ENCODE data around the gene DTX4. TPM values are rescaled to one million over a fixed set of nuclear protein-coding genes. Genes with fewer than 3 reads are reported as not detected.

DTX4 gene
- polyA plus RNA-seq, 1 of the 3 experiments (the other 2 are of a cell fraction) = 0.05 TPM

GRCh38 chr11:59145534-59145933 is 26.4 kb upstream of the DTX4 start:
- CTCF ChIA-PET = interaction anchor here (1.5 to 5.9 kb wide), 4 partner anchors 10 to 92 kb away, joined by 3 to 62 read pairs (median 24); partner anchors contain the start of gene DTX4
- Histone ChIP-seq H3K9ac (no peak overlapping the region), H3K9me2 (no peaks in the 10 kb centered on the region), H3K27ac (ENCODE audit: low read depth in 2 of 2, low read length in 1 of 2) (no peak overlapping the region), H3K36me3 (replicated peaks in 1 of 2; ENCODE audit: control insufficient read depth in 1 of 2, insufficient read depth in 2 of 2, low read length in 1 of 2) (peaks cover 0 to 4% of the 10 kb centered on the region in 2 experiments), H3K4me1 (ENCODE audit: control insufficient read depth in 1 of 2, insufficient read depth in 2 of 2, low read depth in 1 of 2, low read length in 1 of 2) (peaks cover 2 to 4% of the 10 kb centered on the region in 2 experiments; a peak in 2 of 4 replicates), H4K20me1 (ENCODE audit: insufficient read depth) (no peaks in the 10 kb centered on the region), H3K9me3 (no peaks in the 10 kb centered on the region), H3K4me2 (peak overlapping the region; percentile 71), H3K79me2 (ENCODE audit: insufficient read depth) (no peaks in the 10 kb centered on the region; the same call in 1 of the 2 replicates), H3K27me3 (ENCODE audit: insufficient read depth) (no peaks in the 10 kb centered on the region), H3K4me3 (ENCODE audit: low read depth in 2 of 2, low read length in 1 of 2) (peak overlapping the region in 1 of 2 experiments; percentile 49; a peak in 2 of 4 replicates), H3F3A (replicated peaks; ENCODE audit: insufficient read depth) (peaks cover 20% of the 10 kb centered on the region), H2AFZ (ENCODE audit: low read depth) (peak overlapping the region; percentile 75; the same call in 1 of the 2 replicates)
- WGBS (ENCODE audit: low lambda C conversion rate) = 67% methylated on average over 4 of the region's 4 CpGs
- POLR2A ChIA-PET = no interaction called here
- TF ChIP-seq USF2 (IDR thresholded peaks at IDR 0.05; ENCODE audit: borderline replicate concordance, low read depth, low read length) (no peak), FOXM1 (IDR thresholded peaks at IDR 0.05; ENCODE audit: low read depth) (no peak)
- no peak for DNase-seq

GRCh38 chr11:59151761-59152160 is 20.2 kb upstream of the DTX4 start:
- Histone ChIP-seq H4K20me1 (ENCODE audit: insufficient read depth) (no peaks in the 10 kb centered on the region), H3K9me2 (no peaks in the 10 kb centered on the region), H3K4me2 (no peak overlapping the region), H3K79me2 (ENCODE audit: insufficient read depth) (no peaks in the 10 kb centered on the region), H3K9ac (no peak overlapping the region), H3K4me1 (ENCODE audit: control insufficient read depth in 1 of 2, insufficient read depth in 2 of 2, low read depth in 1 of 2, low read length in 1 of 2) (no peaks in the 10 kb centered on the region), H3K4me3 (ENCODE audit: low read depth in 2 of 2, low read length in 1 of 2) (no peak overlapping the region), H3K9me3 (no peaks in the 10 kb centered on the region), H3F3A (replicated peaks; ENCODE audit: insufficient read depth) (no peaks in the 10 kb centered on the region), H2AFZ (ENCODE audit: low read depth) (no peak overlapping the region), H3K27me3 (ENCODE audit: insufficient read depth) (no peaks in the 10 kb centered on the region), H3K27ac (ENCODE audit: low read depth in 2 of 2, low read length in 1 of 2) (no peak overlapping the region), H3K36me3 (replicated peaks in 1 of 2; ENCODE audit: control insufficient read depth in 1 of 2, insufficient read depth in 2 of 2, low read length in 1 of 2) (peaks cover 0 to 4% of the 10 kb centered on the region in 2 experiments)
- no peak for DNase-seq
- POLR2A ChIA-PET = no interaction called here
- 68% methylated on average over 1 of the region's 1 CpG for WGBS (ENCODE audit: low lambda C conversion rate)
- no peak for TF ChIP-seq MXI1 (IDR thresholded peaks at IDR 0.05; ENCODE audit: low read depth, low read length)
- no peak for TF ChIP-seq SMC3 (IDR thresholded peaks at IDR 0.05; ENCODE audit: low read depth, low read length)
- TF ChIP-seq IRF3 (IDR thresholded peaks at IDR 0.05; ENCODE audit: low read depth, low read length) = no peak
- TF ChIP-seq RCOR1 (IDR thresholded peaks at IDR 0.05; ENCODE audit: low read length) = no peak
- no peak for TF ChIP-seq SIN3A (IDR thresholded peaks at IDR 0.05; ENCODE audit: borderline replicate concordance, low read depth, low read length)
- TF ChIP-seq NRF1 (IDR thresholded peaks at IDR 0.05; ENCODE audit: low read depth, low read length) = no peak
- TF ChIP-seq ELF1 (IDR thresholded peaks at IDR 0.05) = no peak
- no peak for TF ChIP-seq MEF2A (IDR thresholded peaks at IDR 0.05; ENCODE audit: borderline replicate concordance, low read depth)
- TF ChIP-seq NFIC (IDR thresholded peaks at IDR 0.05; ENCODE audit: borderline replicate concordance) = no peak
- no peak for TF ChIP-seq RXRA (IDR thresholded peaks at IDR 0.05; ENCODE audit: borderline replicate concordance, low read depth)
- no peak for TF ChIP-seq YY1 (IDR thresholded peaks at IDR 0.05; ENCODE audit: low read depth)
- no peak for TF ChIP-seq RAD21 (IDR thresholded peaks at IDR 0.05; ENCODE audit: low read length)
- no peak for TF ChIP-seq MAX (IDR thresholded peaks at IDR 0.05; ENCODE audit: low read depth)
- no peak for TF ChIP-seq CTCF (IDR thresholded peaks at IDR 0.05)
- no peak for TF ChIP-seq EZH2phosphoT487 (IDR thresholded peaks at IDR 0.05; ENCODE audit: borderline replicate concordance, low read depth)
- CTCF ChIA-PET = interaction anchor here (1.9 kb wide), 1 partner anchor 16 kb away, joined by 10 read pairs; no protein-coding TSS in a partner anchor
